Liver (tissue), 9 donors: ENCODE measurements around the gene TP53I11. TPM values are rescaled to one million over a fixed set of nuclear protein-coding genes. Genes with fewer than 3 reads are reported as not detected.
A peak's percentile ranks its signal among the peaks of the same experiment; 100 is the strongest.

ENCODE experiments used
- DNase-seq: peaks from one replicate; pipeline ENCODE4 v3.0.0-alpha.2; 2017; ENCODE audit warnings: low spot score
- H3K27ac ChIP-seq, 2 donors: one replicate each; pipeline ENCODE4 v1.7.0; 2013; ENCODE audit warnings: inconsistent platforms in 2 of 2, low read length in 2 of 2, control low read depth in 1 of 2, low read depth in 1 of 2, mild to moderate bottlenecking in 1 of 2
- H3K27me3 ChIP-seq, 4 donors: one replicate each; pipeline versions ENCODE4 v1.6.1 to v1.7.0; 2013; ENCODE audit warnings: low read length in 3 of 4, inconsistent platforms in 1 of 4, mild to moderate bottlenecking in 1 of 4, moderate library complexity in 1 of 4; ENCODE audit not compliant: control insufficient read depth in 4 of 4, insufficient read depth in 4 of 4
- H3K36me3 ChIP-seq, 4 donors: one replicate each; pipeline versions ENCODE4 v1.6.1 to v1.7.0; 2013; ENCODE audit warnings: low read length in 3 of 4, mild to moderate bottlenecking in 3 of 4, low read depth in 1 of 4, moderate library complexity in 1 of 4; ENCODE audit not compliant: control insufficient read depth in 4 of 4, insufficient read depth in 3 of 4
- H3K4me1 ChIP-seq, 4 donors: one replicate each; pipeline versions ENCODE4 v1.6.1 to v1.7.0; 2013; ENCODE audit warnings: low read length in 3 of 4, mild to moderate bottlenecking in 3 of 4, moderate library complexity in 1 of 4; ENCODE audit not compliant: control insufficient read depth in 4 of 4, insufficient read depth in 4 of 4
- H3K4me3 ChIP-seq, 3 donors: one replicate each; pipeline versions ENCODE4 v1.6.1 to v1.7.0; 2013; ENCODE audit warnings: low read length in 3 of 3, control low read depth in 1 of 3, low read depth in 1 of 3, mild to moderate bottlenecking in 1 of 3
- H3K9ac ChIP-seq, 2 donors: one replicate each; pipeline ENCODE4 v1.7.0; 2013; ENCODE audit warnings: low read length in 2 of 2, mild to moderate bottlenecking in 2 of 2, moderate library complexity in 2 of 2, control low read depth in 1 of 2, low read depth in 1 of 2
- H3K9me3 ChIP-seq, 4 donors: one replicate each; pipeline versions ENCODE4 v1.6.1 to v1.7.0; 2013; ENCODE audit warnings: low read length in 3 of 4; ENCODE audit not compliant: control insufficient read depth in 4 of 4
- ATF3 ChIP-seq: IDR thresholded peaks from 2 replicates; pipeline ENCODE4 v1.6.1; 2016; ENCODE audit warnings: antibody characterized with exemption
- CTCF ChIP-seq: fragments of 150-350 bp; IDR thresholded peaks from 2 replicates; pipeline ENCODE4 v1.5.1; 2017; ENCODE audit warnings: improper control_type of control experiment, low read depth, low read length; ENCODE audit not compliant: missing input control
- EGR1 ChIP-seq, 2 donors: IDR thresholded peaks; 2 replicates each; pipeline ENCODE4 v1.6.1; 2016 to 2018; ENCODE audit warnings: antibody characterized with exemption in 2 of 2, low read depth in 2 of 2
- FOXA1 ChIP-seq: IDR thresholded peaks from 2 replicates; pipeline ENCODE4 v1.6.1; 2016; ENCODE audit warnings: antibody characterized with exemption
- GABPA ChIP-seq, 2 donors: IDR thresholded peaks in 1 of 2; conservative IDR thresholded peaks in 1 of 2; 2 replicates each; pipeline ENCODE4 v1.6.1; 2016; ENCODE audit warnings: antibody characterized with exemption in 2 of 2, mild to moderate bottlenecking in 1 of 2, moderate library complexity in 1 of 2
- HNF4A ChIP-seq, 2 donors: conservative IDR thresholded peaks; 2 replicates each; pipeline ENCODE4 v1.6.1; 2016; ENCODE audit warnings: antibody characterized with exemption in 2 of 2, mild to moderate bottlenecking in 2 of 2
- HNF4G ChIP-seq: IDR thresholded peaks from 2 replicates; pipeline ENCODE4 v1.6.1; 2016; ENCODE audit warnings: antibody characterized with exemption
- JUND ChIP-seq, 2 donors: IDR thresholded peaks; 2 replicates each; pipeline ENCODE4 v1.6.1; 2016; ENCODE audit warnings: antibody characterized with exemption in 2 of 2
- NR2F2 ChIP-seq: IDR thresholded peaks from 2 replicates; pipeline ENCODE4 v1.6.1; 2016; ENCODE audit warnings: antibody characterized with exemption
- RAD21 ChIP-seq, 2 donors: IDR thresholded peaks; 2 replicates each; pipeline ENCODE4 v1.6.1; 2016; ENCODE audit warnings: antibody characterized with exemption in 2 of 2, mild to moderate bottlenecking in 2 of 2
- REST ChIP-seq: IDR thresholded peaks from 2 replicates; pipeline ENCODE4 v1.6.1; 2016; ENCODE audit warnings: antibody characterized with exemption, mild to moderate bottlenecking
- RXRA ChIP-seq, 2 donors: IDR thresholded peaks; 2 replicates each; pipeline ENCODE4 v1.6.1; 2017 to 2018; ENCODE audit warnings: antibody characterized with exemption in 2 of 2, mild to moderate bottlenecking in 1 of 2
- TAF1 ChIP-seq: conservative IDR thresholded peaks from 2 replicates; pipeline ENCODE4 v1.6.1; 2016; ENCODE audit warnings: antibody characterized with exemption, mild to moderate bottlenecking
- YY1 ChIP-seq: IDR thresholded peaks from 2 replicates; pipeline ENCODE4 v1.6.1; 2016; ENCODE audit warnings: antibody characterized with exemption, mild to moderate bottlenecking
- ZBTB33 ChIP-seq: IDR thresholded peaks from 2 replicates; pipeline ENCODE4 v1.6.1; 2016; ENCODE audit warnings: antibody characterized with exemption
- WGBS: extraction: QIAGEN DNeasy Blood & Tissue Kit; methylation state at CpG from one replicate; pipeline ENCODE4 v1.1.7; 2013; 5-methylcytosine and 5-hydroxymethylcytosine counted together
- polyA plus RNA-seq, 2 donors: library from polyadenylated mRNA; stranded (reverse) in 1 of 2; unstranded in 1 of 2; fragments of 200-250 nt in 1 of 2; fragments of >200 nt in 1 of 2; fragmentation: Nextera tagmentation in 1 of 2; extraction: Ambion mirVana in 1 of 2; gene quantifications; one replicate each; pipeline versions ENCODE4 v1.2.1 to v1.2.3, GENCODE V29; 2013 to 2015
- total RNA-seq, 2 donors: library from RNA; depleted of rRNA; stranded (reverse); fragments of >200 nt; gene quantifications; one replicate each; pipeline ENCODE4 v1.2.3, GENCODE V29; 2014
- donor health status: healthy.
- donor health status: healthy.
- donor health status: healthy.
- donor health status: healthy.
- donor health status: healthy.

Gene TP53I11
- total and polyA plus RNA-seq, 4 donors, result 3.6 to 16.0 (median 8.3) TPM

- peaks cover 0 to 8% (median 5%) of the 10 kb centered on the region in 4 donors for H3K4me1 ChIP-seq
- peak; percentile 35 for TF ChIP-seq NR2F2
- peak; percentile 15 to 27 for TF ChIP-seq RXRA (IDR thresholded peaks at IDR 0.05)
- TF ChIP-seq TAF1, result no peak
- H3K9ac ChIP-seq, result no peak overlapping the region
- WGBS, result 39% methylated on average over 9 of the region's 9 CpGs
- DNase-seq, result no peak
- H3K36me3 ChIP-seq, result no peaks in the 10 kb centered on the region
- H3K27ac ChIP-seq, result peak overlapping the region in 1 of 2 donors; percentile 38
- H3K4me3 ChIP-seq, result no peak overlapping the region
- no peaks in the 10 kb centered on the region for H3K27me3 ChIP-seq
- no peaks in the 10 kb centered on the region for H3K9me3 ChIP-seq
These were observed 3.6 kb downstream of the TP53I11 start for GRCh38 chr11:44947114-44947513.

- Histone ChIP-seq H3K27ac (peak overlapping the region; percentile 38 to 48), H3K4me1 (peaks cover 0 to 8% (median 5%) of the 10 kb centered on the region in 4 donors), H3K27me3 (no peaks in the 10 kb centered on the region), H3K9me3 (no peaks in the 10 kb centered on the region), H3K36me3 (no peaks in the 10 kb centered on the region), H3K4me3 (no peak overlapping the region), H3K9ac (no peak overlapping the region)
- TF ChIP-seq ATF3, result no peak
- no peak for TF ChIP-seq HNF4A (conservative IDR thresholded peaks at IDR 0.05)
- no peak for TF ChIP-seq RXRA (IDR thresholded peaks at IDR 0.05)
- TF ChIP-seq GABPA (IDR thresholded peaks at IDR 0.05 in 1 of 2, conservative IDR thresholded peaks at IDR 0.05 in 1 of 2), result no peak
- TF ChIP-seq FOXA1, result no peak
- TF ChIP-seq EGR1 (IDR thresholded peaks at IDR 0.05; ENCODE audit: low read depth in 2 of 2), result no peak
- no peak for DNase-seq
- WGBS, result 81% methylated on average over 12 of the region's 12 CpGs
These were observed 4.4 kb downstream of the TP53I11 start for GRCh38 chr11:44946263-44946662.

- Histone ChIP-seq H3K9me3 (no peaks in the 10 kb centered on the region), H3K4me3 (no peak overlapping the region), H3K36me3 (no peaks in the 10 kb centered on the region), H3K27ac (peak overlapping the region; percentile 38 to 44), H3K27me3 (no peaks in the 10 kb centered on the region), H3K9ac (no peak overlapping the region), H3K4me1 (peaks cover 0 to 8% (median 5%) of the 10 kb centered on the region in 4 donors)
- no peak for TF ChIP-seq TAF1
- no peak for TF ChIP-seq ZBTB33
- TF ChIP-seq FOXA1, result no peak
- no peak for TF ChIP-seq REST
- no peak for TF ChIP-seq EGR1 (IDR thresholded peaks at IDR 0.05; ENCODE audit: low read depth in 2 of 2)
- no peak for TF ChIP-seq HNF4G
- TF ChIP-seq JUND (IDR thresholded peaks at IDR 0.05), result no peak
- no peak for TF ChIP-seq RAD21 (IDR thresholded peaks at IDR 0.05)
- TF ChIP-seq CTCF, result no peak
- no peak for TF ChIP-seq ATF3
- TF ChIP-seq YY1, result no peak
- 85% methylated on average over 11 of the region's 11 CpGs for WGBS
- DNase-seq, result no peak
These were observed 5.0 kb downstream of the TP53I11 start for GRCh38 chr11:44945666-44946065.
